ENCODE data around the gene PDE6H. TPM values are rescaled to one million over a fixed set of nuclear protein-coding genes. Genes with fewer than 3 reads are reported as not detected.
A peak's percentile ranks its signal among the peaks of the same experiment; 100 is the strongest.

PDE6H gene
- total and polyA plus RNA-seq, 10 of the 15 experiments (the other 5 are each of a cell fraction or from before 2014, with no cell fraction given), result 0.16 TPM; not detected in 9

DNA sequence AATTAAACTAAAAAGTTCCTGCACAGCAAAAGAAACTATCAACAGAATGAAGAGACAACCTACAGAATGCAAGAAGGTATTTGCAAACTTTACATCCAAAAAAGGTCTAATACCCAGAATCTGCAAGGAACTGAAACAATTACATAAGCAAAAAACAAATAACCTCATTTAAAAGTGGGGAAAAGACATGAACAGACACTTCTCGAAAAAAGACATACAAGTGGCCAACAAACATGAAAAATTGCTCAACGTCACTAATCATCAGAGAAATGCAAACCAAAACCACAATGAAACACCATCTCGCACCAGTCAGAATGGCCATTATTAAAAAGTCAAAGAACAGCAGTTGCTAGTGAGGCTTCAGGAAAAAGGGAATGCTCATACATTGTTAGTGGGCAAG lies 15.2 kb downstream of the PDE6H start (continued):
- no peak for TF ChIP-seq USF1 (IDR thresholded peaks at IDR 0.05; ENCODE audit: borderline replicate concordance, extremely low read length, insufficient read depth, low read depth, low read length)
- TF ChIP-seq DPF2 (IDR thresholded peaks at IDR 0.05), result no peak
- TF ChIP-seq POU2F2 (IDR thresholded peaks at IDR 0.05; ENCODE audit: borderline replicate concordance, low read depth, low read length), result 0 out of 3 replicates have a peak, but pooled peaks have one; percentile 38
- no peak for TF ChIP-seq NR2F1 (conservative IDR thresholded peaks at IDR 0.05)
- no peak for TF ChIP-seq NFYA (IDR thresholded peaks at IDR 0.05; ENCODE audit: borderline replicate concordance, low read depth, low read length)
- no peak for TF ChIP-seq IRF3 (IDR thresholded peaks at IDR 0.05)
- peak; percentile 62 for TF ChIP-seq NFIC (IDR thresholded peaks at IDR 0.05; ENCODE audit: low read depth, low read length)
- no peak for TF ChIP-seq RAD51 (IDR thresholded peaks at IDR 0.05)
- TF ChIP-seq IKZF1 (conservative IDR thresholded peaks at IDR 0.05), result no peak
- TF ChIP-seq ZBED1 (IDR thresholded peaks at IDR 0.05; ENCODE audit: borderline replicate concordance), result no peak
- TF ChIP-seq JUNB (IDR thresholded peaks at IDR 0.05), result no peak
- TF ChIP-seq YY1 (IDR thresholded peaks at IDR 0.05; ENCODE audit: low read depth, low read length), result no peak
- TF ChIP-seq, protein P1, sequence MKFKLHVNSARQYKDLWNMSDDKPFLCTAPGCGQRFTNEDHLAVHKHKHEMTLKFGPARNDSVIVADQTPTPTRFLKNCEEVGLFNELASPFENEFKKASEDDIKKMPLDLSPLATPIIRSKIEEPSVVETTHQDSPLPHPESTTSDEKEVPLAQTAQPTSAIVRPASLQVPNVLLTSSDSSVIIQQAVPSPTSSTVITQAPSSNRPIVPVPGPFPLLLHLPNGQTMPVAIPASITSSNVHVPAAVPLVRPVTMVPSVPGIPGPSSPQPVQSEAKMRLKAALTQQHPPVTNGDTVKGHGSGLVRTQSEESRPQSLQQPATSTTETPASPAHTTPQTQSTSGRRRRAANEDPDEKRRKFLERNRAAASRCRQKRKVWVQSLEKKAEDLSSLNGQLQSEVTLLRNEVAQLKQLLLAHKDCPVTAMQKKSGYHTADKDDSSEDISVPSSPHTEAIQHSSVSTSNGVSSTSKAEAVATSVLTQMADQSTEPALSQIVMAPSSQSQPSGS (IDR thresholded peaks at IDR 0.05; ENCODE audit: low read length), result peak; percentile 80
- TF ChIP-seq POLR2AphosphoS2 (IDR thresholded peaks at IDR 0.05; ENCODE audit: low read depth, low read length), result no peak
- peak; percentile 24 for TF ChIP-seq PBX3 (IDR thresholded peaks at IDR 0.05; ENCODE audit: insufficient replicate concordance, low read depth, low read length)
- TF ChIP-seq ZNF592 (IDR thresholded peaks at IDR 0.05), result no peak
- TF ChIP-seq TBL1XR1 (IDR thresholded peaks at IDR 0.05; ENCODE audit: low read depth, low read length), result no peak
